HepG2 (cell line): ENCODE data around the gene COX6A2. TPM values are rescaled to one million over a fixed set of nuclear protein-coding genes. Genes with fewer than 3 reads are reported as not detected.

Experiments used
- ARID2 ChIP-seq: sonication (generic); formaldehyde crosslinking; IDR thresholded peaks from 2 replicates; pipeline ENCODE4 v1.8.1; 2022; ENCODE audit warnings: mild to moderate bottlenecking, missing genetic modification reagents, borderline replicate concordance
- FOXA1 ChIP-seq, 2 experiments: fragments of 450-650 bp in 1 of 2; sonication (generic) in 1 of 2; formaldehyde crosslinking in 1 of 2; IDR thresholded peaks; 2 replicates each; pipeline versions ENCODE4 v1.4.0 to v1.6.1; 2016 to 2020; ENCODE audit warnings: missing genetic modification reagents in 1 of 2
- FOXA3 ChIP-seq: IDR thresholded peaks from 2 replicates; pipeline ENCODE4 v1.6.1; 2016; ENCODE audit warnings: missing genetic modification reagents, missing compliant biosample characterization
- POLR2G ChIP-seq: fragments of 200-400 bp; formaldehyde crosslinking; IDR thresholded peaks from 2 replicates; pipeline ENCODE4 v1.6.1; 2018; ENCODE audit warnings: mild to moderate bottlenecking, low read depth, low read length, moderate library complexity
- PTBP1 ChIP-seq: fragments of 200-400 bp; formaldehyde crosslinking; IDR thresholded peaks from 2 replicates; pipeline ENCODE4 v1.6.1; 2018; ENCODE audit warnings: low read length, low read depth; ENCODE audit not compliant: poor library complexity, severe bottlenecking
- SOX6 ChIP-seq, 2 experiments: fragments of 450-650 bp in 1 of 2; sonication (generic) in 1 of 2; formaldehyde crosslinking in 1 of 2; IDR thresholded peaks; 2 replicates each; pipeline versions ENCODE4 v1.4.0 to v1.6.1; 2017 to 2020; ENCODE audit warnings: antibody characterized with exemption in 1 of 2, mild to moderate bottlenecking in 1 of 2, missing genetic modification reagents in 1 of 2
- ZMAT3 ChIP-seq: sonication (generic); formaldehyde crosslinking; conservative IDR thresholded peaks from 2 replicates; pipeline ENCODE4 v1.7.0; 2021; ENCODE audit warnings: missing genetic modification reagents
- ZNF10 ChIP-seq: sonication (generic); formaldehyde crosslinking; IDR thresholded peaks from 2 replicates; pipeline ENCODE4 v1.4.0; 2020; ENCODE audit warnings: mild to moderate bottlenecking, low read depth, missing genetic modification reagents, borderline replicate concordance
- ZNF224 ChIP-seq: sonication (generic); formaldehyde crosslinking; IDR thresholded peaks from 2 replicates; pipeline ENCODE4 v1.5.0; 2020; ENCODE audit warnings: mild to moderate bottlenecking, missing genetic modification reagents
- ZNF317 ChIP-seq: sonication (generic); formaldehyde crosslinking; IDR thresholded peaks from 2 replicates; pipeline ENCODE4 v1.5.0; 2020; ENCODE audit warnings: mild to moderate bottlenecking, missing genetic modification reagents
- ZNF431 ChIP-seq: sonication (generic); formaldehyde crosslinking; IDR thresholded peaks from 2 replicates; pipeline ENCODE4 v1.9.0; 2022; ENCODE audit warnings: missing genetic modification reagents, low read depth, mild to moderate bottlenecking, borderline replicate concordance
- ZNF446 ChIP-seq: sonication (generic); formaldehyde crosslinking; IDR thresholded peaks from 2 replicates; pipeline ENCODE4 v1.5.0; 2020; ENCODE audit warnings: mild to moderate bottlenecking, missing genetic modification reagents
- ZNF468 ChIP-seq: sonication (generic); formaldehyde crosslinking; IDR thresholded peaks from 2 replicates; pipeline ENCODE4 v1.8.0; 2022; ENCODE audit warnings: mild to moderate bottlenecking, moderate library complexity, missing genetic modification reagents
- ZNF543 ChIP-seq: sonication (generic); formaldehyde crosslinking; IDR thresholded peaks from 2 replicates; pipeline ENCODE4 v1.4.0; 2020; ENCODE audit warnings: mild to moderate bottlenecking, missing genetic modification reagents
- ZNF556 ChIP-seq: sonication (generic); formaldehyde crosslinking; IDR thresholded peaks from 2 replicates; pipeline ENCODE4 v1.4.0; 2020; ENCODE audit warnings: mild to moderate bottlenecking, missing genetic modification reagents, borderline replicate concordance
- ZNF672 ChIP-seq: sonication (generic); formaldehyde crosslinking; IDR thresholded peaks from 2 replicates; pipeline ENCODE4 v1.8.1; 2022; ENCODE audit warnings: missing genetic modification reagents
- polyA plus RNA-seq, 8 experiments: library from polyadenylated mRNA; depleted of rRNA in 3 of 8; stranded (reverse) in 7 of 8; unstranded in 1 of 8; fragments of >200 nt; fragmentation: Illumina TruSeq in 4 of 8; extraction: Trizol in 4 of 8; gene quantifications; 2 replicates each; pipeline versions ENCODE4 v1.2.1 to v1.2.3, GENCODE V29; 2011 to 2016; ENCODE audit warnings: low read depth in 4 of 8, missing spikeins in 1 of 8, mixed read lengths in 1 of 8; ENCODE audit not compliant: insufficient read depth in 1 of 8
- total RNA-seq, 5 experiments: library from RNA; depleted of rRNA; stranded (reverse); fragments of >200 nt; fragmentation: Illumina TruSeq; extraction: Trizol; gene quantifications; 2 replicates each; pipeline ENCODE4 v1.2.3, GENCODE V29; 2016; ENCODE audit warnings: low read depth in 1 of 5
- TF ChIP-seq, protein P1 (sequence below): sonication (generic); formaldehyde crosslinking; IDR thresholded peaks from one replicate; pipeline ENCODE4 v1.5.1; 2020; ENCODE audit warnings: mild to moderate bottlenecking, missing genetic modification reagents; ENCODE audit errors: not compliant biosample characterization
- TF ChIP-seq, protein P2 (sequence below): sonication (generic); formaldehyde crosslinking; IDR thresholded peaks from 2 replicates; pipeline ENCODE4 v1.9.0; 2021; ENCODE audit warnings: missing genetic modification reagents, borderline replicate concordance

COX6A2 gene
- total and polyA plus RNA-seq, 2 of the 13 experiments (the other 11 are each of a cell fraction or from before 2014, with no cell fraction given), result not detected

DNA sequence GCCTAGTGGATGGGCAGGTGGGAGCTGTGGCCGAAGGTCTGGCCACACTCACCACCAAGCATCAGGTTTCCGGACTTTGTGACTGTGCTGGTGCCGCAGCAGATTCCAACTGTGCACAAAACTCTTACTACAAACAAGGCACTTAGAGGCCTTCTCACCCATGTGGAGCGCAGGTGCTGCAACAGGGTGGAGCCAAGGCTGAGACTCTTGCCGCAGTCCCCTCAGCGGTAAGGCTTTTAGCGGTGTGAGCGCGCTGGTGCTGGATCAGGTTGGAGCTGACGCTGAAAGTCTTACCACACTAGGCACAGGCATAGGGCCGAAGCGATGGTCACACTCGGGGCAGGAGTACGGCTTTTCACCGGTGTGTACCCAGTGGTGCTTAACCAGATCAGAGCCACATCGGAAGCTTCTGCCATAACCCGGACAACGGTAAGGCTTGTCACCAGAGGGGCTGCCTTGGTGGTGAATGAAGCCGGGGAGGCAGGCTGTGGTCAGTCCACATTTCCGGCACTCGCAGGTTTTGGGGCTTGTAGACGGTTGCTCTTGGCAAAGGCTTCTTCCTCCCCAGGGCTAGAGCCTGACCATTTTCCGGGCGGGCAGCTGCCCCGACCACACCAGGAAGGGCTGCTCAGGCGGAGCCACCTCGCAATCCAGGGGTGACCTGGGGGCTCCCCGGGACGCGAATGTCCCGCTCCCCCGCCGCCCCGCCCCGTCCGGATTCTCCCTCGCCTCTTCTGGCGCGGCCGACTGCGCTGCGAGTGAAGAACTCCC lies 30.1 kb upstream of the COX6A2 start (continued):
- TF ChIP-seq, protein P1, sequence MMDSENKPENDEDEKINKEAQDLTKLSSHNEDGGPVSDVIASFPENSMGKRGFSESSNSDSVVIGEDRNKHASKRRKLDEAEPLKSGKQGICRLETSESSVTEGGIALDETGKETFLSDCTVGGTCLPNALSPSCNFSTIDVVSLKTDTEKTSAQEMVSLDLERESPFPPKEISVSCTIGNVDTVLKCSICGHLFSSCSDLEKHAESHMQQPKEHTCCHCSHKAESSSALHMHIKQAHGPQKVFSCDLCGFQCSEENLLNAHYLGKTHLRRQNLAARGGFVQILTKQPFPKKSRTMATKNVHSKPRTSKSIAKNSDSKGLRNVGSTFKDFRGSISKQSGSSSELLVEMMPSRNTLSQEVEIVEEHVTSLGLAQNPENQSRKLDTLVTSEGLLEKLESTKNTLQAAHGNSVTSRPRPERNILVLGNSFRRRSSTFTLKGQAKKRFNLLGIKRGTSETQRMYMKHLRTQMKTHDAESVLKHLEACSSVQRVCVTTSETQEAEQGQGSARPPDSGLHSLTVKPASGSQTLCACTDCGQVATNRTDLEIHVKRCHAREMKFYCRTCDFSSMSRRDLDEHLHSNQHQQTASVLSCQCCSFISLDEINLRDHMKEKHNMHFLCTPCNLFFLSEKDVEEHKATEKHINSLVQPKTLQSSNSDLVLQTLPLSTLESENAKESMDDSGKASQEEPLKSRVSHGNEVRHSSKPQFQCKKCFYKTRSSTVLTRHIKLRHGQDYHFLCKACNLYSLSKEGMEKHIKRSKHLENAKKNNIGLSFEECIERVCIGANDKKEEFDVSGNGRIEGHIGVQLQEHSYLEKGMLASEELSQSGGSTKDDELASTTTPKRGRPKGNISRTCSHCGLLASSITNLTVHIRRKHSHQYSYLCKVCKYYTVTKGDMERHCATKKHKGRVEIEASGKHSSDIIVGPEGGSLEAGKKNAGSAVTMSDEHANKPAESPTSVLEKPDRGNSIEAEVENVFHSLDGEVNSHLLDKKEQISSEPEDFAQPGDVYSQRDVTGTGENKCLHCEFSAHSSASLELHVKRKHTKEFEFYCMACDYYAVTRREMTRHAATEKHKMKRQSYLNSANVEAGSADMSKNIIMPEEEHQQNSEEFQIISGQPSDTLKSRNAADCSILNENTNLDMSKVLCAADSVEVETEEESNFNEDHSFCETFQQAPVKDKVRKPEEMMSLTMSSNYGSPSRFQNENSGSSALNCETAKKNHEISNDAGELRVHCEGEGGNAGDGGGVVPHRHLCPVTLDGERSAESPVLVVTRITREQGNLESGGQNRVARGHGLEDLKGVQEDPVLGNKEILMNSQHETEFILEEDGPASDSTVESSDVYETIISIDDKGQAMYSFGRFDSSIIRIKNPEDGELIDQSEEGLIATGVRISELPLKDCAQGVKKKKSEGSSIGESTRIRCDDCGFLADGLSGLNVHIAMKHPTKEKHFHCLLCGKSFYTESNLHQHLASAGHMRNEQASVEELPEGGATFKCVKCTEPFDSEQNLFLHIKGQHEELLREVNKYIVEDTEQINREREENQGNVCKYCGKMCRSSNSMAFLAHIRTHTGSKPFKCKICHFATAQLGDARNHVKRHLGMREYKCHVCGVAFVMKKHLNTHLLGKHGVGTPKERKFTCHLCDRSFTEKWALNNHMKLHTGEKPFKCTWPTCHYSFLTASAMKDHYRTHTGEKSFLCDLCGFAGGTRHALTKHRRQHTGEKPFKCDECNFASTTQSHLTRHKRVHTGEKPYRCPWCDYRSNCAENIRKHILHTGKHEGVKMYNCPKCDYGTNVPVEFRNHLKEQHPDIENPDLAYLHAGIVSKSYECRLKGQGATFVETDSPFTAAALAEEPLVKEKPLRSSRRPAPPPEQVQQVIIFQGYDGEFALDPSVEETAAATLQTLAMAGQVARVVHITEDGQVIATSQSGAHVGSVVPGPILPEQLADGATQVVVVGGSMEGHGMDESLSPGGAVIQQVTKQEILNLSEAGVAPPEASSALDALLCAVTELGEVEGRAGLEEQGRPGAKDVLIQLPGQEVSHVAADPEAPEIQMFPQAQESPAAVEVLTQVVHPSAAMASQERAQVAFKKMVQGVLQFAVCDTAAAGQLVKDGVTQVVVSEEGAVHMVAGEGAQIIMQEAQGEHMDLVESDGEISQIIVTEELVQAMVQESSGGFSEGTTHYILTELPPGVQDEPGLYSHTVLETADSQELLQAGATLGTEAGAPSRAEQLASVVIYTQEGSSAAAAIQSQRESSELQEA (CRISPR knock-in tag), result peak; percentile 85
- TF ChIP-seq FOXA3 (CRISPR knock-in tag) (peak; percentile 81), SOX6 (IDR thresholded peaks at IDR 0.05) (no peak), SOX6 (CRISPR knock-in tag; IDR thresholded peaks at IDR 0.05) (peak; percentile 81), ZNF468 (CRISPR knock-in tag) (0 out of 2 replicates have a peak, but pooled peaks have one; percentile 28), ZNF224 (CRISPR knock-in tag) (peak; percentile 94), ZNF446 (CRISPR knock-in tag) (peak; percentile 78; the same call in 1 of the 2 replicates), ZMAT3 (CRISPR knock-in tag) (peak; percentile 76; the same call in 1 of the 2 replicates), ZNF10 (CRISPR knock-in tag) (no peak), FOXA1 (IDR thresholded peaks at IDR 0.05) (no peak), FOXA1 (CRISPR knock-in tag; IDR thresholded peaks at IDR 0.05) (peak; percentile 76), PTBP1 (no peak), ZNF317 (CRISPR knock-in tag) (peak; percentile 73), POLR2G (peak; percentile 81), ZNF431 (CRISPR knock-in tag) (peak; percentile 94), ZNF672 (CRISPR knock-in tag) (0 out of 2 replicates have a peak, but pooled peaks have one; percentile 3), ZNF543 (CRISPR knock-in tag) (no peak), ARID2 (peak; percentile 89; the same call in 1 of the 2 replicates), ZNF556 (CRISPR knock-in tag) (peak; percentile 96)
- TF ChIP-seq, protein P2, sequence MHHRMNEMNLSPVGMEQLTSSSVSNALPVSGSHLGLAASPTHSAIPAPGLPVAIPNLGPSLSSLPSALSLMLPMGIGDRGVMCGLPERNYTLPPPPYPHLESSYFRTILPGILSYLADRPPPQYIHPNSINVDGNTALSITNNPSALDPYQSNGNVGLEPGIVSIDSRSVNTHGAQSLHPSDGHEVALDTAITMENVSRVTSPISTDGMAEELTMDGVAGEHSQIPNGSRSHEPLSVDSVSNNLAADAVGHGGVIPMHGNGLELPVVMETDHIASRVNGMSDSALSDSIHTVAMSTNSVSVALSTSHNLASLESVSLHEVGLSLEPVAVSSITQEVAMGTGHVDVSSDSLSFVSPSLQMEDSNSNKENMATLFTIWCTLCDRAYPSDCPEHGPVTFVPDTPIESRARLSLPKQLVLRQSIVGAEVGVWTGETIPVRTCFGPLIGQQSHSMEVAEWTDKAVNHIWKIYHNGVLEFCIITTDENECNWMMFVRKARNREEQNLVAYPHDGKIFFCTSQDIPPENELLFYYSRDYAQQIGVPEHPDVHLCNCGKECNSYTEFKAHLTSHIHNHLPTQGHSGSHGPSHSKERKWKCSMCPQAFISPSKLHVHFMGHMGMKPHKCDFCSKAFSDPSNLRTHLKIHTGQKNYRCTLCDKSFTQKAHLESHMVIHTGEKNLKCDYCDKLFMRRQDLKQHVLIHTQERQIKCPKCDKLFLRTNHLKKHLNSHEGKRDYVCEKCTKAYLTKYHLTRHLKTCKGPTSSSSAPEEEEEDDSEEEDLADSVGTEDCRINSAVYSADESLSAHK (CRISPR knock-in tag), result 0 out of 2 replicates have a peak, but pooled peaks have one; percentile 20
